HG02884 (cell line): Measurements from ENCODE around the gene MTSS2.
"Not testable (repeated sequence)": the region's sequence is repeated elsewhere in the genome, so short reads cannot be mapped to it uniquely, and the experiment has no call there.

Experiments
- ATAC-seq: cut with Tn5 transposase; IDR thresholded peaks from one replicate; pipeline ENCODE4 v1.9.1; 2021; ENCODE audit warnings: mild to moderate bottlenecking, moderate library complexity; ENCODE audit not compliant: unreplicated experiment

The MTSS2 gene

GRCh38 chr16:70676675-70677498, 9.0 kb downstream of the MTSS2 start:
- ATAC-seq: no peak

- no peak for ATAC-seq
Observed at GRCh38 chr16:70675851-70676513, 9.9 kb downstream of the MTSS2 start.

- ATAC-seq: no peak
Observed at GRCh38 chr16:70674221-70675014, 11.4 kb downstream of the MTSS2 start.

- not testable (repeated sequence) for ATAC-seq
Observed at GRCh38 chr16:70670938-70671337, 14.9 kb downstream of the MTSS2 start.

GRCh38 chr16:70670175-70670574, 15.7 kb downstream of the MTSS2 start:
- ATAC-seq: no peak

GRCh38 chr16:70665806-70666735, 19.8 kb downstream of the MTSS2 start:
- ATAC-seq: no peak

GRCh38 chr16:70665113-70665694, 20.6 kb downstream of the MTSS2 start:
- ATAC-seq: no peak

- ATAC-seq: no peak
Observed at GRCh38 chr16:70664325-70665112, 21.3 kb downstream of the MTSS2 start.

- ATAC-seq: no peak
Observed at GRCh38 chr16:70663524-70664324, 22.1 kb downstream of the MTSS2 start.

GRCh38 chr16:70662991-70663523, 22.8 kb downstream of the MTSS2 start:
- no peak for ATAC-seq

- no peak for ATAC-seq
Observed at GRCh38 chr16:70661918-70662641, 23.8 kb downstream of the MTSS2 start.

GRCh38 chr16:70661534-70661917, 24.3 kb downstream of the MTSS2 start:
- ATAC-seq: no peak

- ATAC-seq: no peak
Observed at GRCh38 chr16:70660672-70661350, 25.0 kb downstream of the MTSS2 start.

GRCh38 chr16:70659953-70660671, 25.7 kb downstream of the MTSS2 start:
- no peak for ATAC-seq

- ATAC-seq: no peak
Observed at GRCh38 chr16:70659546-70659945, 26.3 kb downstream of the MTSS2 start.

- no peak for ATAC-seq
Observed at GRCh38 chr16:70658921-70659320, 26.9 kb downstream of the MTSS2 start.
